Measurements from ENCODE around the gene RELCH. TPM values are rescaled to one million over a fixed set of nuclear protein-coding genes. Genes with fewer than 3 reads are reported as not detected.
A peak's percentile ranks its signal among the peaks of the same experiment; 100 is the strongest.

The RELCH gene
- total RNA-seq, 1 donor from 2014 or later = 44.6 TPM

GRCh38 chr18:62346333-62347088 lies 159.5 kb downstream of the RELCH start:
- DNase-seq = no peak
- H3K27ac Mint-ChIP-seq (ENCODE audit: unreplicated experiment) = peak overlapping the region; percentile 7
- peaks cover 3% of the 10 kb centered on the region for H3K27me3 Mint-ChIP-seq (ENCODE audit: unreplicated experiment)
- H3K4me1 Mint-ChIP-seq (ENCODE audit: low read depth, unreplicated experiment) = peaks cover 7% of the 10 kb centered on the region
- no peaks in the 10 kb centered on the region for H3K9me3 Mint-ChIP-seq (ENCODE audit: unreplicated experiment)
- H3K4me3 Mint-ChIP-seq (ENCODE audit: unreplicated experiment) = peak overlapping the region; percentile 2
- TF ChIP-seq CTCF (IDR thresholded peaks at IDR 0.05; ENCODE audit: partially characterized antibody, unreplicated experiment) = no peak
- H3K36me3 Mint-ChIP-seq (ENCODE audit: unreplicated experiment) = no peaks in the 10 kb centered on the region

- DNase-seq = no peak
- peak overlapping the region; percentile 2 for H3K4me3 Mint-ChIP-seq (ENCODE audit: unreplicated experiment)
- H3K36me3 Mint-ChIP-seq (ENCODE audit: unreplicated experiment) = no peaks in the 10 kb centered on the region
- H3K9me3 Mint-ChIP-seq (ENCODE audit: unreplicated experiment) = no peaks in the 10 kb centered on the region
- peaks cover 7% of the 10 kb centered on the region for H3K4me1 Mint-ChIP-seq (ENCODE audit: low read depth, unreplicated experiment)
- TF ChIP-seq CTCF (IDR thresholded peaks at IDR 0.05; ENCODE audit: partially characterized antibody, unreplicated experiment) = no peak
- peaks cover 3% of the 10 kb centered on the region for H3K27me3 Mint-ChIP-seq (ENCODE audit: unreplicated experiment)
- peak overlapping the region; percentile 7 for H3K27ac Mint-ChIP-seq (ENCODE audit: unreplicated experiment)
These were observed 160.0 kb downstream of the RELCH start for GRCh38 chr18:62347089-62347506.

- Mint-ChIP-seq H3K9me3 (ENCODE audit: unreplicated experiment) (no peaks in the 10 kb centered on the region), H3K4me3 (ENCODE audit: unreplicated experiment) (no peak overlapping the region), H3K4me1 (ENCODE audit: low read depth, unreplicated experiment) (peaks cover 7% of the 10 kb centered on the region), H3K36me3 (ENCODE audit: unreplicated experiment) (no peaks in the 10 kb centered on the region), H3K27me3 (ENCODE audit: unreplicated experiment) (peaks cover 3% of the 10 kb centered on the region), H3K27ac (ENCODE audit: unreplicated experiment) (no peak overlapping the region)
- no peak for DNase-seq
- TF ChIP-seq CTCF (IDR thresholded peaks at IDR 0.05; ENCODE audit: partially characterized antibody, unreplicated experiment) = no peak
These were observed 161.4 kb downstream of the RELCH start for GRCh38 chr18:62348474-62348873.

- no peak for DNase-seq
- no peaks in the 10 kb centered on the region for H3K9me3 Mint-ChIP-seq (ENCODE audit: unreplicated experiment)
- H3K36me3 Mint-ChIP-seq (ENCODE audit: unreplicated experiment) = no peaks in the 10 kb centered on the region
- no peaks in the 10 kb centered on the region for H3K4me1 Mint-ChIP-seq (ENCODE audit: low read depth, unreplicated experiment)
- peaks cover 2% of the 10 kb centered on the region for H3K27me3 Mint-ChIP-seq (ENCODE audit: unreplicated experiment)
- TF ChIP-seq CTCF (IDR thresholded peaks at IDR 0.05; ENCODE audit: partially characterized antibody, unreplicated experiment) = no peak
- H3K27ac Mint-ChIP-seq (ENCODE audit: unreplicated experiment) = no peak overlapping the region
- no peak overlapping the region for H3K4me3 Mint-ChIP-seq (ENCODE audit: unreplicated experiment)
These were observed 166.1 kb downstream of the RELCH start for GRCh38 chr18:62353170-62353569.

GRCh38 chr18:62354151-62354550 lies 167.1 kb downstream of the RELCH start:
- Mint-ChIP-seq H3K4me3 (ENCODE audit: unreplicated experiment) (no peak overlapping the region), H3K36me3 (ENCODE audit: unreplicated experiment) (no peaks in the 10 kb centered on the region), H3K27me3 (ENCODE audit: unreplicated experiment) (peaks cover 2% of the 10 kb centered on the region), H3K9me3 (ENCODE audit: unreplicated experiment) (no peaks in the 10 kb centered on the region), H3K4me1 (ENCODE audit: low read depth, unreplicated experiment) (no peaks in the 10 kb centered on the region), H3K27ac (ENCODE audit: unreplicated experiment) (no peak overlapping the region)
- no peak for TF ChIP-seq CTCF (IDR thresholded peaks at IDR 0.05; ENCODE audit: partially characterized antibody, unreplicated experiment)
- DNase-seq = no peak

All from glutamatergic neuron (in vitro differentiated cells).